Hepatocyte (in vitro differentiated cells): ENCODE measurements around the gene KIF11.

Source experiments
- CTCF ChIP-seq: fragments of 200-600 bp; sonication (generic); IDR thresholded peaks from 2 replicates; pipeline ENCODE4 v1.5.1; 2016; ENCODE audit warnings: antibody characterized with exemption, mild to moderate bottlenecking; ENCODE audit not compliant: poor library complexity
- EZH2phosphoT487 ChIP-seq: fragments of 200-600 bp; sonication (generic); IDR thresholded peaks from one replicate; pipeline ENCODE4 v1.6.1; 2018; ENCODE audit warnings: antibody characterized with exemption, mild to moderate bottlenecking, low read depth, moderate library complexity; ENCODE audit not compliant: unreplicated experiment, severe bottlenecking

- TF ChIP-seq CTCF = no peak
- TF ChIP-seq EZH2phosphoT487 = no peak
Observed at GRCh38 chr10:92615515-92615914, 22.6 kb downstream of the KIF11 start.
